Measurements from ENCODE around the gene PLA2G5. TPM values are rescaled to one million over a fixed set of nuclear protein-coding genes. Genes with fewer than 3 reads are reported as not detected.

PLA2G5 gene
- total and polyA plus RNA-seq, 2 of the 13 experiments (the other 11 are each of a cell fraction or from before 2014, with no cell fraction given), result not detected

- no peak overlapping the region for H3K4me3 ChIP-seq (replicated peaks in 1 of 3; ENCODE audit: insufficient read depth in 1 of 3, low read depth in 2 of 3, low read length in 3 of 3)
- no peaks in the 10 kb centered on the region for H3K36me3 ChIP-seq (replicated peaks in 1 of 2; ENCODE audit: control insufficient read depth in 1 of 2, insufficient read depth in 2 of 2, low read length in 2 of 2)
- FAIRE-seq (no peak), ATAC-seq (no peak), DNase-seq (ENCODE audit: low spot score) (no peak)
- H2AFZ ChIP-seq (ENCODE audit: low read length), result no peak overlapping the region
- peaks cover 0 to 22% of the 10 kb centered on the region in 2 experiments; a peak in 4 of 5 replicates for H3K27me3 ChIP-seq (ENCODE audit: control insufficient read depth in 1 of 2, insufficient read depth in 2 of 2, low read length in 2 of 2)
- H3K9ac ChIP-seq (ENCODE audit: insufficient read depth, low read depth, low read length), result no peak overlapping the region
- H3K4me2 ChIP-seq (ENCODE audit: low read depth, low read length), result no peak overlapping the region
- no peak overlapping the region for H3K27ac ChIP-seq (ENCODE audit: extremely low read length, insufficient read depth, low read length)
- in situ Hi-C loops (cut with HindIII; ENCODE audit: extremely low pct_ligation_motif_present, low pct_unique_long_range_greater_than_20kb) (no loop called here), intact Hi-C loops (cut with micrococcal nuclease; ENCODE audit: unreplicated experiment) (no loop called here)
- TF ChIP-seq RFX1 (IDR thresholded peaks at IDR 0.05) (no peak), SMYD3 (CRISPR knock-in tag; IDR thresholded peaks at IDR 0.05) (no peak), ZNF709 (CRISPR knock-in tag; IDR thresholded peaks at IDR 0.05) (no peak), NCOR1 (IDR thresholded peaks at IDR 0.05; ENCODE audit: borderline replicate concordance, low read length) (no peak), ZNF512 (CRISPR knock-in tag; IDR thresholded peaks at IDR 0.05) (no peak), LRRFIP1 (CRISPR knock-in tag; conservative IDR thresholded peaks at IDR 0.05) (no peak), RXRA (CRISPR knock-in tag; IDR thresholded peaks at IDR 0.05) (no peak), CBFB (CRISPR knock-in tag; IDR thresholded peaks at IDR 0.05) (no peak), KLF16 (CRISPR knock-in tag; IDR thresholded peaks at IDR 0.05) (no peak), RXRB (CRISPR knock-in tag; IDR thresholded peaks at IDR 0.05; ENCODE audit: borderline replicate concordance) (no peak), REPIN1 (CRISPR knock-in tag; IDR thresholded peaks at IDR 0.05; ENCODE audit: borderline replicate concordance, low read depth) (no peak), RBAK (CRISPR knock-in tag; IDR thresholded peaks at IDR 0.05) (no peak), HES4 (CRISPR knock-in tag; IDR thresholded peaks at IDR 0.05; ENCODE audit: borderline replicate concordance) (no peak), IKZF4 (CRISPR knock-in tag; IDR thresholded peaks at IDR 0.05; ENCODE audit: borderline replicate concordance, low read depth, not compliant biosample characterization) (no peak), RBM22 (optimal IDR thresholded peaks at IDR 0.05; ENCODE audit: low read length) (no peak), RFXANK (CRISPR knock-in tag; IDR thresholded peaks at IDR 0.05) (no peak)
- TF ChIP-seq, protein P1, sequence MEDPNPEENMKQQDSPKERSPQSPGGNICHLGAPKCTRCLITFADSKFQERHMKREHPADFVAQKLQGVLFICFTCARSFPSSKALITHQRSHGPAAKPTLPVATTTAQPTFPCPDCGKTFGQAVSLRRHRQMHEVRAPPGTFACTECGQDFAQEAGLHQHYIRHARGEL (CRISPR knock-in tag; IDR thresholded peaks at IDR 0.05), result no peak
- TF ChIP-seq, protein P2, sequence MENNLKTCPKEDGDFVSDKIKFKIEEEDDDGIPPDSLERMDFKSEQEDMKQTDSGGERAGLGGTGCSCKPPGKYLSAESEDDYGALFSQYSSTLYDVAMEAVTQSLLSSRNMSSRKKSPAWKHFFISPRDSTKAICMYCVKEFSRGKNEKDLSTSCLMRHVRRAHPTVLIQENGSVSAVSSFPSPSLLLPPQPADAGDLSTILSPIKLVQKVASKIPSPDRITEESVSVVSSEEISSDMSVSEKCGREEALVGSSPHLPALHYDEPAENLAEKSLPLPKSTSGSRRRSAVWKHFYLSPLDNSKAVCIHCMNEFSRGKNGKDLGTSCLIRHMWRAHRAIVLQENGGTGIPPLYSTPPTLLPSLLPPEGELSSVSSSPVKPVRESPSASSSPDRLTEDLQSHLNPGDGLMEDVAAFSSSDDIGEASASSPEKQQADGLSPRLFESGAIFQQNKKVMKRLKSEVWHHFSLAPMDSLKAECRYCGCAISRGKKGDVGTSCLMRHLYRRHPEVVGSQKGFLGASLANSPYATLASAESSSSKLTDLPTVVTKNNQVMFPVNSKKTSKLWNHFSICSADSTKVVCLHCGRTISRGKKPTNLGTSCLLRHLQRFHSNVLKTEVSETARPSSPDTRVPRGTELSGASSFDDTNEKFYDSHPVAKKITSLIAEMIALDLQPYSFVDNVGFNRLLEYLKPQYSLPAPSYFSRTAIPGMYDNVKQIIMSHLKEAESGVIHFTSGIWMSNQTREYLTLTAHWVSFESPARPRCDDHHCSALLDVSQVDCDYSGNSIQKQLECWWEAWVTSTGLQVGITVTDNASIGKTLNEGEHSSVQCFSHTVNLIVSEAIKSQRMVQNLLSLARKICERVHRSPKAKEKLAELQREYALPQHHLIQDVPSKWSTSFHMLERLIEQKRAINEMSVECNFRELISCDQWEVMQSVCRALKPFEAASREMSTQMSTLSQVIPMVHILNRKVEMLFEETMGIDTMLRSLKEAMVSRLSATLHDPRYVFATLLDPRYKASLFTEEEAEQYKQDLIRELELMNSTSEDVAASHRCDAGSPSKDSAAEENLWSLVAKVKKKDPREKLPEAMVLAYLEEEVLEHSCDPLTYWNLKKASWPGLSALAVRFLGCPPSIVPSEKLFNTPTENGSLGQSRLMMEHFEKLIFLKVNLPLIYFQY (CRISPR knock-in tag; IDR thresholded peaks at IDR 0.05; ENCODE audit: borderline replicate concordance), result no peak
- no peaks in the 10 kb centered on the region for H4K20me1 ChIP-seq (ENCODE audit: insufficient read depth, low read length)
- no peaks in the 10 kb centered on the region for H3K79me2 ChIP-seq (ENCODE audit: insufficient read depth, low read length)
- CTCF ChIA-PET (ENCODE audit: low intra/inter-chr PET ratio, low total read pairs), result no interaction called here
- POLR2A ChIA-PET, result no interaction called here
- no TSS peak for BruUV-seq (replicated peaks)
- 31% methylated on average over 5 of the region's 5 CpGs for WGBS (ENCODE audit: low lambda C conversion rate)
- H3K4me1 ChIP-seq (ENCODE audit: insufficient read depth, low read length), result no peaks in the 10 kb centered on the region
- H3K9me3 ChIP-seq (ENCODE audit: low read length), result no peaks in the 10 kb centered on the region
Measured at GRCh38 chr1:20028726-20029125, 41.3 kb upstream of the PLA2G5 start.
